Spleen (tissue), 11 donors: ENCODE results near the gene SNURF. TPM values are rescaled to one million over a fixed set of nuclear protein-coding genes. Genes with fewer than 3 reads are reported as not detected.
"Not testable (repeated sequence)": the region's sequence is repeated elsewhere in the genome, so short reads cannot be mapped to it uniquely, and the experiment has no call there.

Experiments used
- DNase-seq: peaks from one replicate; pipeline ENCODE4 v3.0.0-alpha.2; 2020
- H3K27ac ChIP-seq, 8 donors: fragments of 200-600 bp; sonication (generic) in 7 of 8; 1 replicate in 4 of 8; 2 replicates in 4 of 8; pipeline versions ENCODE4 v1.5.0 to v1.8.0; 2016 to 2021; ENCODE audit warnings: inconsistent platforms in 4 of 8, mild to moderate bottlenecking in 4 of 8, moderate library complexity in 1 of 8
- H3K27me3 ChIP-seq, 7 donors: fragments of 200-600 bp; sonication (generic) in 6 of 7; replicated peaks in 1 of 7; 1 replicate in 4 of 7; 2 replicates in 3 of 7; pipeline versions ENCODE4 v1.5.0 to v1.8.0; 2016 to 2021; ENCODE audit warnings: inconsistent platforms in 3 of 7, mild to moderate bottlenecking in 1 of 7
- H3K36me3 ChIP-seq, 6 donors: fragments of 200-600 bp; sonication (generic) in 5 of 6; 1 replicate in 4 of 6; 2 replicates in 2 of 6; pipeline versions ENCODE4 v1.5.0 to v1.8.0; 2016 to 2021; ENCODE audit warnings: inconsistent platforms in 2 of 6
- H3K4me1 ChIP-seq, 6 donors: fragments of 200-600 bp; sonication (generic) in 5 of 6; 1 replicate in 3 of 6; 2 replicates in 3 of 6; pipeline versions ENCODE4 v1.5.0 to v1.8.0; 2016 to 2021; ENCODE audit warnings: inconsistent platforms in 3 of 6
- H3K4me3 ChIP-seq, 8 donors: fragments of 200-600 bp; sonication (generic) in 7 of 8; 1 replicate in 4 of 8; 2 replicates in 4 of 8; pipeline versions ENCODE4 v1.5.0 to v1.8.0; 2016 to 2021; ENCODE audit warnings: inconsistent platforms in 4 of 8, mild to moderate bottlenecking in 4 of 8, moderate library complexity in 2 of 8
- H3K9me3 ChIP-seq, 8 donors: fragments of 200-600 bp; sonication (generic) in 7 of 8; 1 replicate in 4 of 8; 2 replicates in 4 of 8; pipeline versions ENCODE4 v1.5.0 to v1.8.0; 2016 to 2021; ENCODE audit warnings: inconsistent platforms in 4 of 8
- POLR2A ChIP-seq, 3 donors: fragments of 450-650 bp; IDR thresholded peaks; one replicate each; pipeline ENCODE4 v1.5.1; 2017; ENCODE audit warnings: antibody characterized with exemption in 3 of 3, mild to moderate bottlenecking in 1 of 3
- POLR2AphosphoS5 ChIP-seq, 3 donors: sonication (generic); formaldehyde crosslinking; IDR thresholded peaks; one replicate each; pipeline ENCODE4 v1.5.1; 2017; ENCODE audit warnings: antibody characterized with exemption in 3 of 3
- WGBS, 5 donors: extraction: QIAGEN DNeasy Blood & Tissue Kit in 3 of 5; methylation state at CpG; one replicate each; pipeline versions ENCODE4 v1.1.5 to v1.1.7; 2013 to 2018; 5-methylcytosine and 5-hydroxymethylcytosine counted together
- intact Hi-C: fragments of 100-400 bp; cut with DNase I; formaldehyde crosslinking; loops from one replicate; pipeline ENCODE4 v1.15.0; 2023; ENCODE audit warnings: low total_unique reads
- polyA plus RNA-seq, 3 donors: library from polyadenylated mRNA; stranded (reverse); fragments of 200-250 nt; gene quantifications; one replicate each; pipeline ENCODE4 v1.2.1, GENCODE V29; 2013
- total RNA-seq, 7 donors: library from RNA; depleted of rRNA in 3 of 7; stranded (reverse); fragments of >200 nt in 3 of 7; fragmentation: NEBNext Ultra II Directional in 4 of 7; extraction: Animal tissue kit (Norgen Biotek cat#: 25700) in 4 of 7; gene quantifications; one replicate each; pipeline versions ENCODE4 v1.1.0 to v1.2.1, GENCODE V29; 2016 to 2021
- TF ChIP-seq, protein P1 (sequence below), 11 experiments: fragments of 200-600 bp in 7 of 11; fragments of 450-650 bp in 4 of 11; sonication (generic) in 4 of 11; IDR thresholded peaks in 8 of 11; conservative IDR thresholded peaks in 3 of 11; 1 replicate in 7 of 11; 2 replicates in 4 of 11; pipeline versions ENCODE4 v1.4.0 to v1.8.0; 2016 to 2021; ENCODE audit warnings: antibody characterized with exemption in 11 of 11, inconsistent platforms in 4 of 11, mild to moderate bottlenecking in 1 of 11
- donor health status: healthy with polysubstance abuse.
- donor health status: DM: no; HTN: no; CAD: no; lungs with moderate emphysema.
- donor health status: DM: no; HTN: no; CAD: no.
- donor health status: Bipolar disorder and iron deficiency.
- donor health status: healthy.
- donor health status: DM: no; HTN: no; CAD: no.
- donor health status: DM: yes; HTN: yes; CAD: no.

Gene SNURF
- total and polyA plus RNA-seq, 10 donors = 2.2 to 15.9 (median 9.5) TPM

DNA sequence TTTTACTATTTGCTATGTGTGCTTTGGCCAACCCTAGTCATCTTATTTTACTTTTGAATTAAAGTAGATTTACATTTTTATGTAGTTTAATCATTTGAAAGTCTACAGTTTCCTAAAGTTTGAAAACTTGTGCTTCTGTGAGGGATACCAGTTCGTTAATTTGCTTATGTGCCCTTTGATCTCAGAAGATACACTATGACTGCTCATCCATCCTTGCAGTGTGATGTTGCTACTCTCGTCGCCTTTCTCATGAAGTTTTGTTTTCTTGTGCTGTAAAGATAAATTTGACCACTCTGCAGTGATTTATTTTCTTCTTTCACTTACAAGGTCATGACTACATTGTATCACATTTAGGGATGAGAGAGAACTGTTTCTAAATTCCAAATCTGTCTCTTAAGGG is 16.3 kb downstream of the SNURF start:
- Histone ChIP-seq H3K36me3 (peaks cover 0 to 100% (median 90%) of the 10 kb centered on the region in 6 donors), H3K4me1 (no peaks in the 10 kb centered on the region), H3K27ac (no peak overlapping the region), H3K4me3 (no peak overlapping the region), H3K9me3 (peaks cover 4 to 100% (median 99%) of the 10 kb centered on the region in 8 donors), H3K27me3 (no peaks in the 10 kb centered on the region)
- no peak for DNase-seq
- TF ChIP-seq POLR2A (IDR thresholded peaks at IDR 0.05) (no peak), POLR2AphosphoS5 (IDR thresholded peaks at IDR 0.05) (no peak)
- TF ChIP-seq, protein P1, sequence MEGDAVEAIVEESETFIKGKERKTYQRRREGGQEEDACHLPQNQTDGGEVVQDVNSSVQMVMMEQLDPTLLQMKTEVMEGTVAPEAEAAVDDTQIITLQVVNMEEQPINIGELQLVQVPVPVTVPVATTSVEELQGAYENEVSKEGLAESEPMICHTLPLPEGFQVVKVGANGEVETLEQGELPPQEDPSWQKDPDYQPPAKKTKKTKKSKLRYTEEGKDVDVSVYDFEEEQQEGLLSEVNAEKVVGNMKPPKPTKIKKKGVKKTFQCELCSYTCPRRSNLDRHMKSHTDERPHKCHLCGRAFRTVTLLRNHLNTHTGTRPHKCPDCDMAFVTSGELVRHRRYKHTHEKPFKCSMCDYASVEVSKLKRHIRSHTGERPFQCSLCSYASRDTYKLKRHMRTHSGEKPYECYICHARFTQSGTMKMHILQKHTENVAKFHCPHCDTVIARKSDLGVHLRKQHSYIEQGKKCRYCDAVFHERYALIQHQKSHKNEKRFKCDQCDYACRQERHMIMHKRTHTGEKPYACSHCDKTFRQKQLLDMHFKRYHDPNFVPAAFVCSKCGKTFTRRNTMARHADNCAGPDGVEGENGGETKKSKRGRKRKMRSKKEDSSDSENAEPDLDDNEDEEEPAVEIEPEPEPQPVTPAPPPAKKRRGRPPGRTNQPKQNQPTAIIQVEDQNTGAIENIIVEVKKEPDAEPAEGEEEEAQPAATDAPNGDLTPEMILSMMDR (IDR thresholded peaks at IDR 0.05 in 8 of 11, conservative IDR thresholded peaks at IDR 0.05 in 3 of 11) = no peak
- intact Hi-C loops = no loop called here
- 75 to 86% (median 76%) methylated on average over 3 of the region's 3 CpGs for WGBS, 5 donors

DNA sequence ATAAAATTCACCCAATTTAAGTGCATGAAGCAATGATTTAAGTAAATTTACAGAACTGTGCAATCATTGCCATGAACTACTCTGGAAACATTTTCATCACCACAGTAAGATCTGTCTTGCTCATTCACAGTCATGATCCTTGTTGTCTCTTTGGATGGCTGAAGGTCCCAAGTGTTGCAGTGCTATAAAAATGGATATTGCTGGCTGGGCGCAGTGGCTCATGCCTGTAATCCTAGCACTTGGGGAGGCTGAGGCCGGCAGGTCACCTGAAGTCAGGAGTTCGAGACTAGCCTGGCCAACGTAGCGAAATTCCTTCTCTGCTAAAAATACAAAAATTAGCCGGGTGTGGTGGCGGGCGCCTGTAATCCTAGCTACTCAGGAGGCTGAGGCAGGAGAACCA is 17.0 kb downstream of the SNURF start:
- Histone ChIP-seq H3K4me1 (no peaks in the 10 kb centered on the region), H3K4me3 (no peak overlapping the region), H3K27me3 (no peaks in the 10 kb centered on the region), H3K36me3 (peaks cover 3 to 100% (median 90%) of the 10 kb centered on the region in 6 donors), H3K9me3 (peaks cover 4 to 100% (median 99%) of the 10 kb centered on the region in 8 donors), H3K27ac (no peak overlapping the region)
- intact Hi-C loops = no loop called here
- TF ChIP-seq POLR2A (IDR thresholded peaks at IDR 0.05) = no peak
- no peak for TF ChIP-seq POLR2AphosphoS5 (IDR thresholded peaks at IDR 0.05)
- TF ChIP-seq, protein P1 (IDR thresholded peaks at IDR 0.05 in 8 of 11, conservative IDR thresholded peaks at IDR 0.05 in 3 of 11) = no peak
- WGBS, 5 donors = 93 to 95% (median 94%) methylated on average over 8 of the region's 8 CpGs
- no peak for DNase-seq

DNA sequence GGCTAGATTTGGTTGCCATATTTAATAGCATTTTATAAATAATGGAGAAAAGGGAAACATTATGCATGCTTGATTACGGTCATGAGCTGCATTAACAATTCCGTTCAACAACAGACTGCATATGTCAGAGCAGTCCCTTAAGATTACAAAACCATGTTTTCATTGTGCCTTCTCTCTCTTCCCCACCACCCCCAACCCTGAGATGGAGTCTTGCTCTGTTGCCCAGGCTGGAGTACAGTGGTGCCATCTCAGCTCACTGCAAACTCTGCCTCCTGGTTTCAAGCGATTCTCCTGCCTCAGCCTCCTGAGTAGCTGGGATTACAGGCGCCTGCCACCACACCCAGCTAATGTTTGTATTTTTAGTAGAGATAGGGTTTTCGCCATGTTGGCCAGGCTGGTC is 17.9 kb downstream of the SNURF start:
- H3K27ac ChIP-seq, intact Hi-C loops, H3K27me3 ChIP-seq, H3K4me3 ChIP-seq, DNase-seq, H3K4me1 ChIP-seq: not testable (repeated sequence)
- H3K9me3 ChIP-seq = peaks cover 4 to 100% (median 99%) of the 10 kb centered on the region in 8 donors
- H3K36me3 ChIP-seq = peaks cover 4 to 100% (median 90%) of the 10 kb centered on the region in 6 donors
- 91 to 98% (median 94%) methylated on average over 5 of the region's 5 CpGs for WGBS, 5 donors

DNA sequence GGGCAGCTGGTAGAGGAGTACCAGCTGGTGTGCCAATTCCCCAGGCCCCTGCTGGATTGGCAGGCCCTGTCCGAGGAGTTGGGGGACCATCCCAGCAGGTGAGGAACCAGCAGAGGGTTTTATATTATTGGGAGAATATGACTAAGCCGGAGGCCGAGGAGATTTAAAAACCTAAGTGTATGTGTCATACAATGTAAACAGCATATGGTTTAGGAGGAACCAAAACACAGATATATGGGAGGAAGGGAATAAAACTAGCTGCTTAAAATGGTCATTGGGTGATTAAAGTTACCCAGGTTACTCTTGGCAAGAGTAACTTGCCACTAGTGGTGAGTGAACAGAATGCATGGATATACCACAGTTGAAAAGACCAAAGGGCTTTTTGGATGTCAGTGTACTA is 22.1 kb downstream of the SNURF start:
- DNase-seq = no peak
- no peaks in the 10 kb centered on the region for H3K27me3 ChIP-seq
- H3K27ac ChIP-seq = no peak overlapping the region
- WGBS, 5 donors = 79 to 90% (median 84%) methylated on average over 3 of the region's 3 CpGs
- TF ChIP-seq POLR2AphosphoS5 (IDR thresholded peaks at IDR 0.05) (no peak), POLR2A (IDR thresholded peaks at IDR 0.05) (no peak)
- TF ChIP-seq, protein P1 (IDR thresholded peaks at IDR 0.05 in 8 of 11, conservative IDR thresholded peaks at IDR 0.05 in 3 of 11) = no peak
- H3K4me3 ChIP-seq = no peak overlapping the region
- intact Hi-C loops = no loop called here
- H3K4me1 ChIP-seq = no peaks in the 10 kb centered on the region
- peaks cover 4 to 100% (median 100%) of the 10 kb centered on the region in 8 donors for H3K9me3 ChIP-seq
- H3K36me3 ChIP-seq = peaks cover 27 to 100% (median 92%) of the 10 kb centered on the region in 6 donors

DNA sequence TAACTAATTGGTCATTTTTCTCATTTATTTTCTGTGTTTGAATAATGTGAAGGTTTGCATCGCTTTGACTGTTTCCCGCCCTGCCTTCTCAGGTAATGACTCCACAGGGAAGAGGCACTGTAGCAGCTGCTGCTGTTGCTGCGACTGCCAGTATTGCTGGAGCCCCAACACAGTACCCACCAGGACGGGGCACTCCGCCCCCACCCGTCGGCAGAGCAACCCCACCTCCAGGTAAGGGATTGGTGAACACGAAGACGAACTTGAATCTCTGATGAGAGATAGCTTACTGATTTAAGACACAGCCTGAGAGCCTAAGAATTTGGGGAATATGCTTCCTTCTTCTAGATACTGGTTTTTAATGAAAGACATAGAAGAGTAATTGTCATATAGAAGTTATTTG is 22.9 kb downstream of the SNURF start:
- Histone ChIP-seq H3K4me3 (no peak overlapping the region), H3K9me3 (peaks cover 6 to 100% (median 100%) of the 10 kb centered on the region in 8 donors), H3K27me3 (no peaks in the 10 kb centered on the region), H3K36me3 (peaks cover 30 to 100% (median 96%) of the 10 kb centered on the region in 6 donors), H3K4me1 (no peaks in the 10 kb centered on the region), H3K27ac (no peak overlapping the region)
- 86 to 94% (median 92%) methylated on average over 9 of the region's 9 CpGs for WGBS, 5 donors
- TF ChIP-seq POLR2A (IDR thresholded peaks at IDR 0.05) (no peak), POLR2AphosphoS5 (IDR thresholded peaks at IDR 0.05) (no peak)
- intact Hi-C loops = no loop called here
- no peak for DNase-seq
